ENCODE data around the gene MAP4.
A peak's percentile ranks its signal among the peaks of the same experiment; 100 is the strongest.

The MAP4 gene

GRCh38 chr3:47804577-47804976, 211.6 kb downstream of the MAP4 start:
- no peak overlapping the region for H3K27ac ChIP-seq
- no peak overlapping the region for H3K4me3 ChIP-seq
- TF ChIP-seq CTCF (IDR thresholded peaks at IDR 0.05), result no peak
- no peak for DNase-seq (ENCODE audit: low spot score)

- Histone ChIP-seq H3K4me3 (peak overlapping the region; percentile 98), H3K27ac (peak overlapping the region; percentile 97 to 99)
- DNase-seq (ENCODE audit: low spot score), result no peak
- no peak for TF ChIP-seq CTCF (IDR thresholded peaks at IDR 0.05)
Measured at GRCh38 chr3:47803480-47804025, 212.7 kb downstream of the MAP4 start.

- no peak for TF ChIP-seq CTCF (IDR thresholded peaks at IDR 0.05)
- Histone ChIP-seq H3K27ac (peak within 1 kb of the TSS; percentile 97 to 99), H3K4me3 (peak within 1 kb of the TSS; percentile 98)
- DNase-seq (ENCODE audit: low spot score), result peak; percentile 91
Measured at GRCh38 chr3:47802734-47803479, 213.3 kb downstream of the MAP4 start, which contains the start of gene DHX30. Gene DHX30 (plus strand): TSS chr3:47803138. CDS start chr3:47810684, 7,546 bp downstream.
